GM18519 (cell line): ENCODE data around the gene KCNE4.

Source experiments
- ATAC-seq: cut with Tn5 transposase; IDR thresholded peaks from one replicate; pipeline ENCODE4 v1.9.1; 2021; ENCODE audit warnings: mild to moderate bottlenecking, moderate library complexity; ENCODE audit not compliant: unreplicated experiment, low FRiP score

KCNE4 gene

DNA sequence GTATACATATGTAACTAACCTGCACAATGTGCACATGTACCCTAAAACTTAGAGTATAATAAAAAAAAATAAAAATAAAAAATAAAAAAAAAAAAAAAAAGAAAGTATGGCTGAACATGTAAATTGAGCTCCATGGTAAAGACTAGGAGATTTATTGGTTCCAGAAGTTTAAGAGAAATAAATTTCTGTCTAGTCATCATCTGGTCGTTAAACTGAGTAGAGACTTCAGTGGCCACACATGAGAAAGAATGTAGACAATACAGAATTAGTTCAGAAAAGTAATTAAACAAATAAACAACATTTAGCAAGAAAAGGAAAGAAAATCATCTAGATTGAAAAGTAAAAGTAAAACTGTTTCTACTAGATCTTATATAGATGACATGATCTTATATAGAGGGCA, 12.4 kb upstream of the KCNE4 start:
- no peak for ATAC-seq

DNA sequence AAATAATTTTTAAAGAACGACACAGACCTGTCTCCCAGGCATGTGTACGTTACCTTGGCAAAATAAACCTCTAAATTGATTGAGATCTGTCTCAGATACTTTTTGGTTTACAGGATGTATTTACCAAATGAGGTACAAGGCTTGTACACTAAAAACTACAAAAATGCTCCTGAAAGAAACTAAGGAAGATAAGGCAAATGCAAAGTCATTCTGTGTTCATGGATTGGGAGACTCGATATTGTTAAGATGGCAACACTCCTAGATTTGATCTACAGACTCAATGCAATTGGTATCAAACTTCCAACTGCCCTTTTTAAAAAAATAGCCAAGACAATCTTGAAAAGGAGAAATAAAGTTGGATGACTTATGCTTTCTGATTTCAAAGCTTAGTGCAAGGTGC, 11.5 kb upstream of the KCNE4 start:
- no peak for ATAC-seq

DNA sequence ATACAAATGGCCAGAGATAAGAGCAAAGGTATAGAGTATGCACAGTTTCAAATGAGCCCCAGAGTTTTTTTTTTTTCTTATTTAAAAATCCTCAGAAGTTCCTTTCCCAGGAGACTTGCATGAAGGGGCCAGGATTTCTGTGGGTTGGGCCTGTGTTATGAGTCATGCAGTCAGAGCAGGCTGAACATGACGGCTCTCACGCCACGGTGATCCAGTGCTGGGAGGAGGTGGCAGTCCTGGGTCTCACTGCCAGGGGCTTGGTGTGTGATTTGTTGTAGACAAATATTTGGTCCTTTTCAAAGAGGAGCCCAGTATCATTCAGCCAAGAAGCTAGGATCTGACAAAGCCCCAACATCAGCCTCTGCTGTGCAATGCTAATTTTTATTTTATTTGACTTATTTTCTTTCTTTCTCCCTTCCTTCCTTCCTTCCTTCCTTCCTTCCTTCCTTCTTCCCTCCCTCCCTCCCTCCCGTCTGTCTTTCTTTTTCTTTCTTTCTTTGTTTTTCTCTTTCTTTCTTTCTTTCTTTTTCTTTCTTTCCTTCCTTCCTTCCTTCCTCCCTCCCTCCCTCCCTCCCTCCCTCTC, 10.4 kb upstream of the KCNE4 start:
- ATAC-seq = no peak

DNA sequence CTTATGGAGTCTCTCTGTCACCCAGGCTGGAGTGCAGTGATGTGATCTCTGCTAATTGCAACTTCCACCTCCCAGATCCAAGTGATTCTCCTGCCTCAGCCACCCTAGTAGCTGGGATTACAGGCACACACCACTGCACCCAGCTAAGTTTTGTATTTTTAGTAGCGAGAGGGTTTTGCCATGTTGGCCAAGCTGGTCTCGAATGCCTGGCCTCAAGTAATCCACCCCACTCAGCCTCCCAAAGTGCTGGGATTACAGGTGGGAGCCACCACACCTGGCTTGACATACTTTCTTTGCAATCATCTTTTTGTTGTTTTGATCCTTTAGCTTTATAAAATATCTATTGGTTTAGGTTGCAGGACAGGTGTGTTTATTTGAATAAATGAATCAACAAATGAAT, 9.7 kb upstream of the KCNE4 start:
- no peak for ATAC-seq

DNA sequence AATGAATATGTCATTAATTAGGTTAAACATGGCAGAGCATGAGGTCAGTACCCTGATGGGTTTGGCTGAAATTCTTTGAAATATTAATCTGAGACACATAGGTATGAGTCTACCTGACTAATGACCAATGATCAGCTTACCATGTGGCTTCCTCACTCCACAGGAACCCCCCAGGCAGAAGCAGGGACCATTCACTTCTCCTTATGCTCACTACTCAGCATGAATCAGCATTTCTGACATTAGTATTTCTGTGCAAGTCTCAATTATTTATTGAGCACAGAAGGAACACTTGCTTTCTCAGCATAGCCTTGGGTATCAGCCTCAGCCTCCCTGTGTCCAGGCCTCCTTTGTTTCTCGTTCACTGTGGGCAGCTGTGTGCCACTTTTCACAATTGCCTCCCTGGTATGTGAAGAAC, 9.3 kb upstream of the KCNE4 start:
- ATAC-seq = no peak

DNA sequence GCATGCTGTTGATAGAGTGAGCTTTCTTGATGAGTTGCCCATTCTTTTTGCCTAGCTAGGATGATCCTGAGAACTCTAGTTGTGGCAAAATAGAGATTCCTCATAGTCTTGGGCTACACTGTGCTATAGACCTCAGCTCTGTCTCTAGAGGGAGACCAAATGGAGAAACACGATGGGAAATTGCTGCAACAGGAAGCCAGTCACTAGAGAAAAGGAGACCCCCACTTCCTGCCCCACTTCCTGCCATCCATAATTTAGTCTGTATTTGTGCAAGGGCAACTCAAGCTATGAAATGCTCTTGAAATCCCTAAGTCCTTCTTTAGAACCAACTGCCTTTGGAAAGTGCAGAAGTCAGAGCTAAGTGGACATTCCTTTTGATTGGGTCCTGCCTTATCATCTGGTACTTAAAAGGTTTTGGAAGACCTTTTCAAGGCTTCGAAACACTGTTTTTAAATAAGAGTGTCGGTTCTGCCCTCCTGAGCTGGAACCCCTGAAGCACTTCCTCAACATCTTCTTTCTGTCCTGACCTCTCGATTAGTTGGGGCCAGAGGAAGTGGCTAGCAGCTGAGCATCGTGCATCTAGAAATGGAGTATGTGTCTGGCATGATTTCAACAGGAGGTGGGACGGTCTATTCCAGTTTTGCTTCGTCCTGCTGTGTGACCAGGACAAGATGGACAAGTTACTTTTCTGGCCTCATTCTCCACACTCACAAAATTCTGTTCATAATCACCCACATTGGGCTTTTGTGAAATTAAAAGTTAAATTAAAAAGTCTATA, 8.6 kb upstream of the KCNE4 start:
- no peak for ATAC-seq

DNA sequence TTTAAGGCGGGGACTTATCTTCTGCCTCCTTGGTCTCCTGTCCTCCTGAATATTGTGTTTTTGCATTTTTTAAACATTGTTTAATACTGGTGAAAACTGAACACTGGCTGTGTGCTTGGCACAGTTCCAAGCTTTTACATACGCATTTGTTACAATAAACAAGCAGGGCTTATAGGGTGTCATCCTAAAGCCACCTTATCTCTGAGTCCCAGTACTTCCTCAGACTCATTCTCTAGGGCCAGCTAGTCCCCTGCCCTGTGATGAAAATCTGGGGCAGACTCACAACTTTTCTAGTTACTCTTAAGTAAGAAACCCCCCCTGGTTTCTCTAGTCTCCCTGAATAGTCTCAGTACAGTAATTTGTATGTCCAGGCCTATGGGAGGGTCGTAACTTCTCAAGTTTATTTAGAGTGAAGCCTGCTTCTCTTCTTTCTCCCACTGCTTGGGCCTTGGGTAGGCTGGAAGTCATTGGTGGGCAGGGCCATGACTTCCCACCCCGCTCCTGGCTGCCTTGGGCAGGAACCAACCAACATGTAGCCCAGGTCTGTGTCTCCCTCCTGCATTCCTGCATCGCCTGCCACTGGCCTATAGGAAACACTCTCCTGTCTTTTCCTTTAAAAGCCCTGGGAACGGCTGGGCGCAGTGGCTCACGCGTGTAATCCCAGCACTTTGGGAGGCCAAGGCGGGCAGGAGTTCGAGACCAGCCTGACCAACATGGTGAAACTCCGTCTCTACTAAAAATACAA, 7.7 kb upstream of the KCNE4 start:
- no peak for ATAC-seq

DNA sequence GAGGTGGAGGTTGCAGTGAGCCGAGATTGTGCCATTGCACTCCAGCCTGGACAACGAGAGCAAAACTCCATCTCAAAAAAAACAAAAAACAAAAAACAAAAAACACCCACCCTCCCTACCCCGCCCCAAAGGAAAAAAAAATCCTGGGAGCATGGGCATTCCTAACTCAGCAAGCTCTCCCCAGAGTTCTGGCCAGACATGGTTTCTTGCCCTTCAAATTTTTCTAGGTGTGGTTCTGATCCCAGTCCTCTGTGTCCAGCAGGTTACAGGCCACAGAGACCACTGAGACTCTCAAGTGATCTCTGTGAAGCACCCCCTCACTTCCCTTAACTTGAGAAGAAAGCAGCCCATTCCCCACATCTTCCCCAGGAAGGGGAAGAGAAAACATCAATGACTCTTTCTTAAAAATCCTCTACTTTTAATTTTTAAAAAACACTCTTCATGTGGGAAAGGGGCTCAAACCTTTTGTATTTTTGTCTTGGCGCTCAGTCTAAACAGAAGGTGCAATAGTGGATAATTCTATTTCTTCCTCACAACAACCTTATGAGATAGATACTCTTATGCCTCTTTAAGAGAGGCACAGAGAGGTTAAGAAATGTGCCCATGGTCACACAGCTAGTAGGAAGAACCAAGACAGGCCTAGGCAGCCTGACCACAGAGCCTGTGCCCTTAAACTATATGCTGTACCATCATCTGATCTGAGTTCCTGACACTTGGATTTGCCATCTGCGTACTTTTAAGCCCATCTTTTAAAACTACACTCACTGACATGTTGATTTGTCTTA, 6.9 kb upstream of the KCNE4 start:
- no peak for ATAC-seq

DNA sequence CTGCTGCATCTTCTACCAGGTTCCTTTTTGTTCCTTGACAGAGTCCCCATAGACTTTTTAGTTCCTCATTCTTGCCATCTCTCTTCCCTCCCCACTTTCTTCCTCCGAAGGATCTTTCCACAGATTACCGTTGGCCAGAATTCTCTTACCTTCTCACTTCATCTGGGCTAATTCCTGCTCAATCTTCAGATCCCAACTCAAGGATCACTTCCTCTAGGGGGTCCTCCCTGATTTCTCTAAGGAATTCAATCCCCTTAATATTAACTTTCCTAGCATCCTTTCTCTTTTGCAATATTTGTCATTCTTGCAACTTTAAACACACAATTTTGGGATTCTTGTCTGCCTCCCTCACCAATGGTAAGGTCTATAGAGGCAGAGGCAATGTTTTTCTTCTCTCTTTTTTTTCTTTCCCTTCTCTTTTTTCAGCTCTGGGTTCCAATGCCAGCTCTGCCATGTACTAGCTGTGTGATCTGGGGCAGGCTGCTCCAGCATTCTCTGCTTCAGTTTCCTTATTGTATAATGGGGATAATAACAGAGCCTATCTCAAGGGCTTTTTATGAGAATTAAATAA, 5.4 kb upstream of the KCNE4 start:
- ATAC-seq = no peak

DNA sequence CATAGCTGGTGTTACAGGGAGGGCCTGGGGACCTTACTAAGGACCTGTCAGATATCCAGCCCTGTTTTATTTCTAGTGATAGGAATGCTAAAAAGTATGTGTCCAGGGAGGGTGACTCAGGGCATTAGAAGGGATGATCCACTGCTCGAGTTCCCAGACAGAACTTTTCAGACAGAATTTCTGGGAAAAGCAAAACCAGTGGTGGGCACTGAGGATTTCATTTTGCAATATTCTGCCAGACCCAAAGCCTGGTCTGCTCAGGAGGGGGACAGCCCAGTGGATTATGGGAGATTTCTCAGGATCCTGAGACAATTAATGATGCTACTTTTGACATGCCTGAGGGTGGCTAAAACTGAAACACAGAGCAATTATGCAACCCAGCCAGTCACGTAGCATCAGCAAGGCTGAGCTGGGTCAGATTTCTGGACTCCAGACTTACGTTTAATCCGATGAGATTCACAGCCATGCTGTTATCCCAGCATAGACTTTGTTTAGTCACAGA, 4.7 kb upstream of the KCNE4 start:
- ATAC-seq = no peak

DNA sequence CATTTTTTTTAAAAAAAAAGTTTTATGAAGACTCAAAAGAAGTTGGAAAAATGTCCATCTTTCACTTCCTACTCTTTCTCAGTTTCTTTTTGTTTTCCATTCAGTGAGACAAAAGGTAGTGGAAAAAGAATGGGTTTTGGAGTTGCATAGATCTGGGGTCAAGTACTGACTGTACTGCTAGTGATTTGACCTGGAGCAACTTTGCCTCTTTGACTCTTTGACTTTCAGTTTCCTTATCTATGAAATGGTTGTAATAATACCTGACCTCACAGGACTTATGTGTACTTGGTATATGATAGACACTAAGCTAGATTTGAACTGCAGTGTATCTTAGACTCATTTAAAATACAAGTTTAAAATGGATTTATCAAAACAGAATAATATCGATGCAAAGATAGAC, 3.5 kb upstream of the KCNE4 start:
- peak; percentile 86 for ATAC-seq

DNA sequence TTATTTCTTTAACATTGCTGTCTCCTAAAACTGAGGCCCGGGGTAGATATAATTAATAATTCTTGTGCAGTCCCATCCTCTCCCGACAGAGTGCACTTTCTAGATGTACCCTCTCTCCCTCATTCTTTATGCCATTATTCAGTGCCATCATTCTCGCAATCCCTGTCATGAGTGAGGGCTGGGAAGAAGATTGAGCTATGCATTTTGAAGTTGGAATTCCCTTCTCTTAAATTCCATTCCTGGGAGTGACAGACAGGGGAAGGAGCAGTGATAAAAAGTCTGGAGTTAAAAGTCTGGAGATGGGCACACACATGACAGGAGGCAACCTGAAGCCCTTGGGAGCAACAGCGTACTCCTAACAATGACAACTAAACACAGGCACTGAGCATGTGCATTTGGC, 2.6 kb upstream of the KCNE4 start:
- no peak for ATAC-seq

DNA sequence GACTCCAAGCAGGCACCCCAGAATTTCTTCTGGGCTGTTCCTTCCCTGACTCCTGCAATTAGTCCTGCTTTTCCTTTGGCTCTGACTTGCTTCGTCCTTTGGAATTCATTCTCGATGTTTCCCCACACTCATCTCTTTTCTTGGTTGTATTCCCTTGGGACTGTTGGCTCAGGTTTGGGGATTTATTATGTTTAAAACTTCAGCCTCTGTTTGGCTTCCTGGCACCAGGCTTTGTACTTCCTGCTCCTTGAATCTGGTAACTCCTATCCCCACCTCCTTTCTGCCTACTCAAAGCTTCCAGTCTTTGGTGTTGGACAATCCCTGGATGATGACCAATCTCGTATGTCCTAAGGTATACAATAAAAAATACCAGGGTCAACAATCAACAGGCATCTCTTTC, 1.8 kb upstream of the KCNE4 start:
- no peak for ATAC-seq

DNA sequence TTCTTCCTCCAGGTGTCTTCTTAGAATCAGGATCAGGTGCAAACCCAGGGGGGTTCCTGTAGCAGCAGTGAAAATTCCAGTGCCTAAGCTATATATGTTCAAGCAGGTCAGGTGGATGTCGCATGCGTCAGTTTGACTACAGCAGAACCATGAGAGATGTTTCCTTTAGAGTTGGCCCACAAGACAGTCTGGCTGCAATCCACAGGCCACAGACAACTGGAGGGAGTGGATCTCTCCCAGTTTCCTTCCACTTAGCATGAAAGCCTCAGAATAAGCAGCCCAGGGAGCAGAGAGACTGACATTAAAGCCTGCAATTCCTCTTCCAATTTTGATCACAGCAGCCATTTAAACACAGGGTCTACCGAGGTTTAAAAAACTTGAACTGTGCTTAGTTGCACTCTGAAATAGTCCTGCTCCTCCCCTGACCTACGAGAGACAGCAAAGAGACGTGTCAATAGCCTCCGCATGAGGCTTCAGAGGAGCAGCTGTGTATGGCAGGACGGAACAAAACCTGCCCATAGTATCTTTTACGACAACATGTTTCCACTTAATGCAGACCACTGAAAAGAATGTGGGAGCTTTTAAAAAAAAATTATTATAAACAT, 988 bp upstream of the KCNE4 start:
- no peak for ATAC-seq

DNA sequence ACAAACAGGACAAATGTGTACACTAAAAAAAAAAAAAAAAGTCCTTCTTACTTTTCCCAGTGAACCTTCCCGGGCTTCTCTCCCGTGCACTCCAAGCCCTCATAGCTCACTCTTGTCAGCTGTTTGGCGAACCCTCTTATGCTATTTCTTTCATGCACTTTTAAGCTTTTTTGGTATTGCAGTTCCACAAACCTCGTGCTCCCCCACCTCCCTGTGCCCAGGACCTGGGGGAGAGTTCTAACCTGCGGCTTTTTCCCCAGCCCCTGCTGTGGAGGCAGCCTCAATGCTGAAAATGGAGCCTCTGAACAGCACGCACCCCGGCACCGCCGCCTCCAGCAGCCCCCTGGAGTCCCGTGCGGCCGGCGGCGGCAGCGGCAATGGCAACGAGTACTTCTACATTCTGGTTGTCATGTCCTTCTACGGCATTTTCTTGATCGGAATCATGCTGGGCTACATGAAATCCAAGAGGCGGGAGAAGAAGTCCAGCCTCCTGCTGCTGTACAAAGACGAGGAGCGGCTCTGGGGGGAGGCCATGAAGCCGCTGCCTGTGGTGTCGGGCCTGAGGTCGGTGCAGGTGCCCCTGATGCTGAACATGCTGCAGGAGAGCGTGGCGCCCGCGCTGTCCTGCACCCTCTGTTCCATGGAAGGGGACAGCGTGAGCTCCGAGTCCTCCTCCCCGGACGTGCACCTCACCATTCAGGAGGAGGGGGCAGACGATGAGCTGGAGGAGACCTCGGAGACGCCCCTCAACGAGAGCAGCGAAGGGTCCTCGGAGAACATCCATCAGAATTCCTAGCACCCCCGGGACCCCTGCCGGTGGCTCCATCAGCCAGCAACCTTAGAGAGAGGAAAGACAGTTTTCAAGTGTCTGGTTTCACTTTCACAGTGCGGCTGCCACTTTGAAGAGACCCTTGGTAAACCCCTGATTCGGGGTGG, 826 bp downstream of the KCNE4 start:
- no peak for ATAC-seq

DNA sequence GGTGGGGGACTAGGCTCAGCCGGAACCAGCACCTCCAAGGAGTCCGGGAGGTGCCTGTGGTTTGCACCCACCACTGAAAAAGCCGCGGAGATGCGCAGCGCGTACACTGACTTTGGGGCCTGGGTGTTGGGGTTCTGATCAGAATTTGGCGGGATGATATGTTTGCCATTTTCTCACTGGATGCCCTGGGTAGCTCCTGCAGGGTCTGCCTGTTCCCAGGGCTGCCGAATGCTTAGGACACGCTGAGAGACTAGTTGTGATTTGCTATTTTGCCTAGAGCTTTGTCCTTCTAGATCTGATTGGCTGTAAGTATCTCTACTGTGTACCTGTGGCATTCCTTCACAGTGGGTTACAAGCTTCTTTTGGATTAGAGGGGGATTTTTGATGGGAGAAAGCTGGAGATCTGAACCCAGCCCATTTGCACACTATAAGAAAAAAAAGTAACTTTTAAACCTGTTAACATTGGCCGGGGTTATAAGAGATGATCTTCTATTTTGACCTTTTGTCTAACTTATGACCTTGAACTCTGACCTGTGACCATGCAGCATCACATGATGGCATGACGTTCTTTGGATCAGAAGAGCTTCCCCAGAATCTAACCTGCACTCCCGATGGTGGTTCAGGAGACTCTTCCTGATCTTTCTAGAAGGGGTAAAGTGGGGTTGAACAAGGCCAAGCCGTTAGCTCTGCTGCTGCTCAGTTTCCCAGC, 1.6 kb downstream of the KCNE4 start:
- no peak for ATAC-seq

DNA sequence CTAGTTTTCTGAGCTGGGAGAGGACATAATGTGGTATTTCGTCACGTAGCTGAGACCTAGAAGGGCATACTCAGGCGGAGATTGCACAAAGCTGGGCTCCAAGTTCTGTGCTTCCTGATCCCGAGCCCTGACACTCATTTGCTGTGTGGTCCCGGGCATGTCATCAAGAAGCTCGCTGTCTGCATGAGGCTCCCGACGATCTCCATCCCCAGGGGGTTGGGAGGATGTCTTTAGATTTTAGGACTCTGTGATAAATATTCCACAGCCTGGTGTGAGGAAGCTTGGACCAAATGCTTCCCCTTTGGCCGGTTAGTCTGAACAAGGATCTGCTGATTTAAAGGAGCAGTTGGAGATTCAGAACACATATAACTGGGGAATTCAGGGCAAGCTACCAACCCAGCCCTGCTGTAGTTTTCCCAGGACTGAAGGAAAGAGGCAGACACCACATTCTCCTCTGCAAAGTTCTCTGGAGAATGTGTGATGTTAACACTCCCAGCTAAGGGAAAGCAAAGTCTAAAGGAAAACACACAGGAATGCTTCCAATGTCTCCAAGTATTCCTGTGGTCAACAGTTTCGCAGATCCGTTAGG, 2.3 kb downstream of the KCNE4 start:
- no peak for ATAC-seq

DNA sequence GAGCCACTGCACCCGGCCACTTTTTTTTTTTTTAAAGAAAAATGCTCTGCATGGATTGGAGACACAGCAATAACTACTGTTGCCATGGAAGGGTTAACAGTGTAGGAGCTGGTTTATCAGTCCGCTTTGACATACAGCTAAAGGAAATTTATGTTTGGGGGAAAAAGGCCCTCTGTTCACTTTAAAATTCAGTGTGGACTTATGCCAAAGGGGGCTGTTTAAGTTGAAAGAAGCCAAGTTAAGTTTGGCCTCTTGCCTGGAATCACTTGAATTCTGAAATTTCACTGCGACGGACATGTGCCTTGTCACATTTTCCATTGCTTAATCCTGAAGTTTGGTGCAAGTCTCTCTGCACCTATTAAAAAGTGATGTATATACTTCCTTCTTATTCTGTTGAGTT, 3.1 kb downstream of the KCNE4 start:
- no peak for ATAC-seq
